AG08396 (cell line): ENCODE data around the gene CSNK1D.

Experiments
- DNase-seq: peaks from one replicate; pipeline ENCODE4 v3.0.0; 2012; ENCODE audit warnings: low spot score, mixed read lengths

The CSNK1D gene

DNA sequence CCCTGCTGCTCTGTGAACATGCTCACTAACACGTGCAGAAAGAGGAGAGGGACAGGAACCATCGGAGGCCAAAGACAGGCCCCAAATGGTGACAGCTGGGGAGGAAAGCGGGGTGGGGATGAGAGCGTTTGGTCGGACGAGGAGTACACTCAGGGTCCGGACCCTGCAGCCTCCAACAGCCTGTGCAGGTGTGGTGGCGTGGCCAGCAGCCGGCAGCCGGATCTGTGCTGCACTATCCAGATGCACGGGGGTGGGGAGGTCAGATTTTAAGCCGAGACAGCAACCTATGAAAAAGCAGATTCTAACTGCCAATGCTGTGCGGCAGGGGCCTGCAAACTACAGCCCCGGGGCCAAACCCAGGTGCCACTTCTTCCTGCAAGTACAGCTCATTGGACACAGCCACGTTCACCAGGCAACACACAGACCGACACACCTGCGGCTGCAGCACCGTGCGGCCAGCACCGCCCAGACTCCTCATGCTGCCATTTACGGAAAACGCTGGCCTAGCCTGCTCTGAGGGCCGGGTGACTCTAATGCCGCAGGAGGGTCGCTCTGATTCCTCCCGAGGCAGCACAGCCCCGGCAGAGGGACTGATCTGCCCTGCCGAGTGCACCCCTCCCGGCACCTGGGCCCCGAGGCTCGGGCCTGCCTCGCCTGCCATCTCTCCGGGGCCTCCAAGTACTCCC, 23.5 kb downstream of the CSNK1D start:
- no peak for DNase-seq

DNA sequence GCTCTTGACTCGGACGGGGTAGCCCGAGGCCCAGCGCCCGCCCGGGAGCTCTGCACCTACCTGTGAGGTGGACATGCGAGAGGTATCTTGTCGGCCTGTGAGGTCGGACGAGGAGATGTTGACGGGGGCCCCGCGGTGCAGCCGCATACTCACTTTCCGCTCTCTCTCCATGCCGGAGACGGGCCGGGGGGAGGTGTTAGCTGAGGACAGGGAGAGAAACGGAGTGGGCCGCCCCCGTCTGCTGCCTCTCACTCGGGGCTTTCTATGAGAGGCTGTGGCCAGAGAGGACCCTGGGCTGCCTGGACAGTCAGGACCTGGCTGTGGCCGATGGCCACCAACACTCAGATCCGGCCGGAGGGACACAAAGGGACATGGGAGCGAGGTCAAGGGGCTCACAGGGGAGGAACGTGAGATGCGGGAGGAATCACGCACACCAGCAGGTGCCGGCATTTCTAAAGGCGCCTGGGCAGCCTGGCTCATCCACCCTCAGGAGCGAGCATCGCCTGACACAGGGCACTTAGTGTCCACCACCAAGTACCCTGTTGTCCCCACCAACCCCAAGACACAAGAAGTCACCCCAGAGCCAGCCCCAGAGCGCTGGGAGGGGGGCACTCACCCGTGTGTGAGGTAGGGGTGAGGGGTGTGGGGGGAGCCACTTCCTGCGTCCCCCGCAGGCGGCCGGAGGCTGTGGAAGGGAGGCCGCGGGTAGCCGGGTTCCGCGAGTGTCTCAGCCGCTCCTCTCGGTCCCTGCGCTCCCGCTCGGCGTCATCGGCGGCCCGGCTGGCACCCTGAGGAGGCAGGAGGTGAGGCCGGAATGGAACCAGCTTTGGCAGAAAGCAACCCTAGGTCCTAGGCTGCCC, 24.5 kb downstream of the CSNK1D start:
- no peak for DNase-seq

DNA sequence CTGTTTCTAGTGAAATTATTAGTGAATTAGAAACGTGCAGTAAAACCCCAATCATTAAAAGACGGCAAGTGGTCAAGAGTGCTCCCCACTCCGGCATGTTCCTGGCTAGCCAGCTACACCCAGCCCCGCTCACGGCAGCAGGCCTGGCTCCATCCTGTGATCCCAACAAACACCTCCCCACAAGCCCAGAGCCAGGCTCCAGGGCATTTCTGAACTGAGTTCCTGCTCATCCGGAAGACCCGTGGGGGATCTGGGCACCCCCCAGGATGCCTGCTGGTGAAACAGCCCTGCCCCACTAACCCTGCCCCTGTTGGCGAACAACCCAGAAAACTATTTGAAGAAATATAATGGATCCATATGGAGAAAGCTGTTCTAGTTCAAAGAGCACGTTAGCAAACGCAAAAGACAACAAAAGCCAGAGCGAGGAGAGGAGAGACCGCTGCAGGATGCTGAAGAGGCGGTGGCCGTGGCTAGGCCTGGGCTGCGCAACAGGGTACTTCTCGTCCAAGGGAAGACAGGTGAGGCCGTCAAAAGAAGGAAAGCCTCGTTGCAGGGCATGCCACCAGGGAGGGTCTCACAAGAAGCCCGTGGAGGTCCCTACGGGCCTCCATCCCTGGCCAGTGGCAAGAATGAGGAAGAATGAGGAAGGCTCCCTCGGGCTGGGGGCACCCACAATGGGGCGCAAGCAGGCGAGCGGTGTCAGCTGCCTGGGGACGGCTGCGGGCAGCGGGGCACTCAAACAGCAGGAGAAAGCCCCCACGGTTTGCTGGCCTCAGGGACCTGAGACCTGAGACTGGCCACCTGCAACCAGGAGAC, 25.4 kb downstream of the CSNK1D start:
- DNase-seq: no peak

DNA sequence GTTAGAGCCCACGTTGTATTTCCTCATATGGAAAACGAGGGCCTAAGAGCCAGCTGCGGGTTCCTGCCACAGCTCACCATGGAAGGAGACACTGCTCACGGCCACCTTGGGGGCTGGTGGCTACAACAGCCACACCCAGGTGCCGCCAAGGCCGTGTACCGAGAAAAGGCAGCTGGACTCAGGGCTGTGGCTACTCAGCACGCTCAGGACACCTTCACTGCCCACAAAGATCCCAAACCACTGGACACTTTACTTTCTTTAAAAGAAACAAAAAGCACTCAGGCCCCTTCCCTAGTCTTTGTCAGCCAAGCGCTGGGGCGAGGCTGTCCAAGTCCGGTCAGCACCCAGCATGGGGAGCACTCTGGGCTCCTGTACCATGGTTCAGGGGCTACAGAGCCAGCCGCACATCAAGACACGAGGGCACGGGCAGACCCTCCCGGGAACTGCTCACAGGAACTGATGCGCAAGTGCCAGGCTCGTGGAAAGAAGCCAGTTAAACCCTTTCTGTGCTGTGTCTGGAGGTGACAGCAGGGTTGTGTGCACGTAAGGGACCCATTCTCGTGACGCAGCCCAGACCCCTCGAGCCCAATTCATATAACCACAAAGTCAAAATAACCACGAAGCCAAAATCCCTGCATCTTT, 26.2 kb downstream of the CSNK1D start:
- peak; percentile 60 for DNase-seq

DNA sequence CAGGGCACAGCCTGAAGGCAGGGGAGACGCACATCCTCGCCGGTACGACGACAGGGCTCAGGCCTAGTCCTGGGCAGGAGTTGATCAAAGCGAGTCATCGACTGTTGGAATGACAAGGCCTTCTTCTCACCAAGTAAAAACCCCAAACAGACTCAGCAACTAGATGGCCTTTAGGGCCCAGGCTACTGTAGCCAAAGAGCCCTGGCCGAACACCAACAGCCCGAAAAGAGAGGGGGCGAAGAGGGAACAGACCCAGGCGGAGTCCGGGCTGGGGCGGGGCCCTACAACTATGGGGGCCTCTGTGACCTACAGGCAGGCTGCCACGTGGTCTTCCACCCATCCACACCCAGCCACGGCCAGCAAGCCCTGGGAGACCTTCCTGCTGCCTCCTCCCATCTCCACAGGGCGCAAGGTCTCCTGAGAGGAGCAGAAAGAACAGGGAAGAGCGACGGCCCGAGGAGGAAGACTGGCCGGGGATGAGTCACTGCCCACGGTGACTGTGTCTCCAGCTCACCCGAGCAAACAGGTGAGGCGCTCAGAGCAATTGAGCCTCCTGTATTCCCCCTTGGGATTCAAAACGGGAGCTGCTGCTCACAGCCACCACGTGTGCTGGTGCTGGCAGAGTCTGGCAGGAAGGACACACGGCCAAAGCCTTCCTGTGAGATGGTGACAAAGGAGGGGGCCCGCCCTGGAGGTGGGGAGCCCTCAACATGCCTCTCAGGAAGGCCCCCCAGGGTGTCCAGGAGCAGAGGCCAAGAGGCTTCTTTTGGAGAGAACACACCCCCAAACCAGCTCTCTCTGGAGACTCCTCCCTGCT, 26.9 kb downstream of the CSNK1D start:
- DNase-seq: peak; percentile 67

DNA sequence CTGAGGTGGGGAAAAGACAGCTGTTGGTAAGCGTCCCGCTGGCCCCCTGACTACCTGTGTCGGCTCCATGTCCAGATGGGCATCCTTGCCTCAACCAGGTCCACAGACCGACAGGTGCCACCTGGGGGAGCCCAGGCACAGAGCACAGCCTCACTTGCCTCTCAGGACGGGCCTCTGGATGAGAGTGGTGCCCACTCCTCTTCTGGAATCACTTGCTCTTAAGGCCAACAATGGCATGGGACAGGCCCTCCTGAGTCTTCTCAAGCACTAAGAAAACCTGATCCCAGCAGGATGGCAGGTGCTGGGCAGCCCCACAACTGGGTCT, 27.5 kb downstream of the CSNK1D start:
- no peak for DNase-seq

- no peak for DNase-seq
Measured at GRCh38 chr17:82245134-82246039, 28.1 kb downstream of the CSNK1D start.

DNA sequence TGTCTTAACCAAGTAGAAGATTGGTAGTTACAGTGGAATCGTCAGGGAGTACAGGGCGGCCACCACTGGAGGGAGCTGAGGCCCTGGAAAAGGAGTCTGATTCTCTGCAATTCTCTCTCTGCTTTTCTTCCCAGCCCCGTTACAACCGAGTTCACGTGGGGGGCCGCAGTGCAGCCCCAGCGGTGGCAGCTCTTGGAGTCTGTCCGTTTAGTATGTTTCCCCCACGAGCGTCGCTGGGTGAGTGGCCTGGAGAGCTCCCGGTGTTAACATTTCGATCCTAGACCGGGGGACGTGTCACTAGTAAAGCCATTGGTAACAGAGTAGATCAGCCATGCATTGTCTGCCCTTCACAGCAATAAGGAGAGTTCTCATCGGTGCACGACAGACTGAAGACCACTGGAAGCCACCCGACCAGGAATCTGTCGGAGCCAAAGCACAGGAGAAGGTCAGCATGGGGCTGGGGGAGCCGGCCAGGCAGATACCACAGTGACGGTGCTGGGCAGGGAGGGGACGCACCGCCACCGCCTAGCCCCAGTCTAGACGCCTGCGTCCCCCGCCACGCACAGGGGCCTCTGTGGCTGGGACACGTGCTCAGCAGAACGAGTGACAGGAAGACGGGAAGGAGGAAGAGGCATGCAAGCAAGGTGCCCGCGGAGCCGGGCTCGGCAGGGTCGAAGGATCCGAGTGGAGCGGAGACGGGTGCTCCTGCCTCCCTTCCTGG, 28.9 kb downstream of the CSNK1D start:
- peak; percentile 59 for DNase-seq

DNA sequence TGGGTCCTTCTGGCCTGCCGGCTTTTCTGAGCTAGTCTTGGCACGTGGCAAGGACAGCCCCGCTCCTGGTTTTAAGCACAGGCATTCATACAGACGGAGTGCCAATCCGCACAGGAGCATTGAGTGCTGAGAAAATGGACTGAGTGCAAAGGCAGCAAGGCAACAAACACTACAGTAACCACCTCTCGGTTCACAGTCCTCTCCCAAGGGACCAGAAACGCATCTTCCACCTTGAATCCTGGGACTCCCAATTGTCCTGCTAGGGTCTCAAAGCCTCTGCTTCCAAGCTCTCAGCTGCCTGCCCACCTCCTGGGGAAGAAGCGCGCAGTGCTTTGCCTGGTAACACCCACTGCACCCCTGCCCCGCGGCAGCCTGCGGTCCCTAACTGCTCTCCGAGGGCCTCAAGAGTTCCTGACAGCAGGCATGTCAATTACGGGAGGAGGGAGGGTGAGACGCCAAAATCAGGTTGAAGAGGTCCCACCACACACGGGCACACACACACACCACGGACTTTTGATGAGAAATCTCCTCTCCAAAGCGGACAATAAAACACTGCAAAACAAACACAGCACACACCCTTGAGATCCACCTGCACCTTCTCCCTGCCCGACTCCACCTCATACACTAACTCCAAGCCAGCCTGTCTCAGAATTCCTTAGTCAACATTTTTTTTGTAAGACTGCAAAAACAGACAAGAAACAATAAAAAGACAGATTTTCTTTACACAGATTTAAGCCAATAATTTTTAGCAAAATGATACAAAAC, 29.7 kb downstream of the CSNK1D start:
- DNase-seq: no peak

DNA sequence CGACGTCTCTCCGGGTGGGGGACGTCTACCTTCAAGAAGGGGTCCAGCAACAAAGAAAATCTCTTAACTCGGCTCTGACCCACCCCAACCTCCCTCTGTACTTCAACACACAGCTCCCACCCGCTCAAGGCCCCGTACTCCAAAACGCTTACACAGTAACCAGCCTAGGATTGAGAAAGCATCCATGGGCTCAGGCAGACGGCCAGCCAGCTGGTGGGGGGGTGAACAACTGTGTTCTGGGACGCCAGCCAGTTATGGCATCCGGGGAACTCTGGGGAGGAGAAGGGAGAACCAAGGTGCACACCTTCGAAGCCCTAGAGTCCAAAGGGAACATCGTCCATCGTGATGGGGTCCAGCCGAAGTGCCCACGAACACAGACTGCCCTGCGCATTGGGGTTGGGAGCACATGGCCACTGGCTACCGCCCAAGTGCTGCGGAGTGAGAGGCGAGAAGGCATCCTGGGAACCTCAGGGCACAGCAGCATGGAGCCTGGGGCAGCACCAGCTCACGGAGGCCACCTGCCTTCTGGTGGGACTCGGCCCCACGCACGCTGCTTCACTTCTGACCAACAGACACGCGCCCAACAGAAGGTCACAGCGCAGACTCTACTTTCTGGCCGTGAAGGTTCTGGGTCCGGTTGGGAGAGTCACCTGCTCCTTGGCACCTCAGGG, 30.4 kb downstream of the CSNK1D start:
- DNase-seq: peak; percentile 84

DNA sequence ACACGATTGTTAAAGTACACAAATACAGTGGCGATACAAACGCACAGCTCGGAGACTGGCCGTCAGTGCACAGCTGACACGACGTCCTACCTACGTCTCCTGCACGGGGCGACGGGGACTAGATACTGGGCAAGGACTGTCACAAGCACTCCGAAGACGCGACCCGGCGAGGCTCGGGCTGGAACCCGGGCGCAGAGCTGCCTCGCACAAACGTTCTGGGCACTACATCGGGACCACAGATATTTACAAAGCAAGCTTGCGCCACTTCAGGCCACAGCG, 30.9 kb downstream of the CSNK1D start:
- DNase-seq: no peak

DNA sequence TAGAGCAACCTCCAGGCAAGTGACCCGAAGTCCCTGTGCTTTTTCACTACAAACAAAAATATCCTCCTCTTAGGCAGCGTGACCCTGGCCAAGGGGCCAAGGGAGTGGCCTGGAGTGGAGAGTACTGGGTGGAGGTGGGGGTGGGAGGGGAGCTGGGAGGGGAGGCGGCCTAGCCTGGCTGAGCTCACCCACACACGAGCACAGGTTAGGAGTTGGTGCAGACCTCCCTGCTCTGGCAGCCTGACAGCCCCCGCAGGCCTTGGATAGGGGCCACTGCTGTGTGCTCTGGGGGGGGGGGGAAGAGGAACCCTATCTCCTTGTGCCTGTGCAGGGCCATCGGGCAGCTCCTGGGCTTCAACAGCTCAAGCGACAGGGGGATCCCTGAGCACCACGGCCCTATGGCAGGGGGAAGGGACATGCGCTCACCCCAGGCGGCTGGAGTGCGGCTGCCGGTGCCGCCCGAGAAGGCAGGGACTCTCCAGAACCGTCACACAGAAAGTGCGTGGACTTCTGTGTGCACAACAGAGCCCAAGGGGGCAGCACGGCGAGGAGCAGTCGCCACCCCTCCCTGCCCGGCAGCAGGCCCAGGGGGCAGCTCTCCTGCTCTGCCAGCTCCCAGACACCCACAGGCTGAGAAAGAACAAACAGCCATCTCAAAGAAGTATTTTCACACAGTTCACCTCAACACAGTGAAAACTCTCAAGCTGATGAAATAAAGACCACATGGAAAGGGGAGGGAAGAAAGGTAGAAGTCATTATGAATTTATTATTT, 31.4 kb downstream of the CSNK1D start:
- peak; percentile 40 for DNase-seq

- peak; percentile 42 for DNase-seq
Measured at GRCh38 chr17:82241183-82241925, 32.1 kb downstream of the CSNK1D start.

DNA sequence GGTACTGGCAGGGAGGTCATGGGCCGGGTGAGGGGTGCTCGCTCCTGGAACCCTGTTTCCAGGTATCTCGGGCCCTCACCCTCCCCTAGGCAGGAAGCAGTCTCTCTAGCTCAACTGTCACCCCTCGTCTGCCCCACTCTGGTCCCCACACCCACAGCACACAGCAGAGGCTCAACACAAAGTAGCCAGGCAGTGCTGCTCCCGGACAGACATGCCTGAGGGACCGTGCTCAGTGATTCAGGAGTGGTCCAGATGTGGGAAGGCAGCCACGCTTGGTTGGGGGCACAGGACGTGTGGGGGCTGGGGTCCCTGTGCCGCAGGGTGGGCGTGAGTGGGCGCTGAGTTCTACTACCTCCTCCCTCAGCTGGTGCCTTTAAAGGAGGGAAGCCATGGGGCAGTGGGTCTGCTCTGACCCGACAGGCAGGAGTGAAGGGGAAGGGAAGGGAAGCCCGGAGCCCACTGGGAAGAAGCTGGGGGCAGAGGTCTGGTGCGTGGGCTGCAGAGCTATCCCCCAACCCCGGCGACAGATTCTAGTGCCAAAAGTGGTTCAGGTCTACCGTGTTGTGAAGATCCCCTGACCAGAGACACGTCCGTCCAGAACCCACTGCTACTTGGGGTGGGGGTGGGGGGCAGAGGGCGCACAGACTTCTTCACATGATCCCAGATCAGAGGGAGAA, 32.9 kb downstream of the CSNK1D start:
- no peak for DNase-seq

GRCh38 chr17:82239926-82240505, 33.5 kb downstream of the CSNK1D start:
- DNase-seq: no peak

DNA sequence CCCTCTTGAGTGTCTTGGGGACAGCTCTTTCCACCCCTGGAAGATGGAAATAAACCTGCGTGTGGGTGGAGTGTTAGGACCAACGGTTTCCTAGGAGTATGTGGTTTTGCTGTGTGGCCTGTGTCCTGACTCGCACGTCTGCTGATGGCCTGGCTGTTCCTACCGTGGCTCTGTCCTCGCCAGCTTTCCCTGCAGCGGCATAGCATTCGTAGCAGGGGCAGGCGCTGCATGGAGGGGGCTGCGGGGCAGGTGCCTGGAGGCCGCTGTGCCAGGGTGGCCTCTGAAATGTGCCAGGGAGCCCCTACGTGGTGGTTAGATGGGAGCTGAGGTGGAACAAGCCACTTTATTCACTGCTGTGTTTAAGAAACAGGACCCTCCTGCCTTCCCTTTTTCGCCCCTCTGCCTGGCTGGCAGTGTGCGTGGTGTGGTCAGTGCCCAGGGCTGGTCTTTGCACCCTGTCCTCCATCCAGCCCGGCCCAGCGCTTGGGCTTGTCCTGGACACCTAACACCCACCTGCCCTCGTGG, 34.0 kb downstream of the CSNK1D start:
- DNase-seq: no peak
